GM11168 (cell line): ENCODE measurements around the gene PPM1M.
"Not testable (repeated sequence)": the region's sequence is repeated elsewhere in the genome, so short reads cannot be mapped to it uniquely, and the experiment has no call there.

ENCODE experiments used
- in situ Hi-C: fragments of 300-500 bp; cut with MboI; formaldehyde crosslinking; loops from one replicate; pipeline ENCODE4 v1.12.0; 2022; ENCODE audit warnings: low sequenced_read_pairs; ENCODE audit not compliant: unreplicated experiment

The PPM1M gene

DNA sequence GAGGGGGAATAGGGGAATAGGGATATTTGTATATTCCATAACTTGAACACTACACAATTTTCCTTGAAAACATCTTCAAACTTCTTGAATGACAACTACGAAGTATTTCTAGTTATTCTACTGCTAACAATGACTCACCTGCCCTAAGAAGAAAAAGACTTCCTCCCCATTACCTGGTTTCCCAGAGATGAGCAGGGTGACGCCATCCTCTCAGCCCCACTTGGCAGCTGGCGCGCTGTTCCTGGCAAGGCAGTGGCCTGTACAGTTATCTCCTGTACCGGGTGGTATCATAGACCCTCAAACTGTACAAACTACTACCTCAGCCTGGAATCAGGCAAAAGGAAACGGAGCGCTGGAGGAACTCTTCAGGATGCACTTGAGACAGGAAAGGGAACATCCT is 22.5 kb downstream of the PPM1M start:
- in situ Hi-C loops = no loop called here

DNA sequence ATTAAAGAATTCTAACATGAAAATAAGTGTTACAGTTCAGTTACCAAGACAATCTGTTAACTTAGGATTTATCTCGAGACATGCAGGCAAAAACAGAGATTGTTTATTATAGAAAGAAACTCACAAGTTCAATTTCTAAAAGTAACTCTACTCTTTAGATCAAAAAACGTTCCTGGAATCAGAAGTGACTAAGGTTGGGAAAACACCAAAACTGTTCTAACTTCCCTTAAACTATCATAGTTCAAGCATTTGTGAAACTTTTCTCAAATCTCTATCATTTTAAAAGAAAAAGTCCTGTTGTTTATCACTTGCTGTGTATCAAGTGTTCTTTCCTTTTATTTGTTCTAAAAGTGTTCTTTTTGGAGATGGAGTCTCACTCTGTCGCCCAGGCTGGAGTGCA is 24.2 kb downstream of the PPM1M start:
- in situ Hi-C loops = no loop called here

DNA sequence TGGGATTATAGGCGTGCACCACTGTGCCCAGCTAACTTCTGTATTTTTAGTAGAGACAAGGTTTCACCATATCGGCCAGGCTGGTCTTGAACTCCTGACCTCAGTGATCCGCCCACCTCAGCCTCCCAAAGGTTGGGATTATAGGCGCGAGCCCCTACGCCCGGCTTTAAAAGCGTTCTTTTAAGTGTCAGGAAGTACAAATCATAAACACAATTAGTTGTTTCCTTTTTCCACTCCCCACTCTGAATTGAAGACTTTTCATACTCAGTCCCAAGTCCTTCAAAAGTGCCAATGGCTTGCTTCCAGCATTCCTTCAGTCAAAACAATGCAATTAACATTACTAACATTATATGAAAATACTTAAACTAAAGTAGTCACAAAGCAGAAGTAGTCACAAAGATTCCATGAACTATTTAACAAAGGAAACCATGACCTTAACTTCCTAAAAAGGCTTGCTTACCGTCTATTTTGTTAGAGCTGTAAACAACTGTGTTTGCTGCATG is 24.7 kb downstream of the PPM1M start:
- in situ Hi-C loops = no loop called here

DNA sequence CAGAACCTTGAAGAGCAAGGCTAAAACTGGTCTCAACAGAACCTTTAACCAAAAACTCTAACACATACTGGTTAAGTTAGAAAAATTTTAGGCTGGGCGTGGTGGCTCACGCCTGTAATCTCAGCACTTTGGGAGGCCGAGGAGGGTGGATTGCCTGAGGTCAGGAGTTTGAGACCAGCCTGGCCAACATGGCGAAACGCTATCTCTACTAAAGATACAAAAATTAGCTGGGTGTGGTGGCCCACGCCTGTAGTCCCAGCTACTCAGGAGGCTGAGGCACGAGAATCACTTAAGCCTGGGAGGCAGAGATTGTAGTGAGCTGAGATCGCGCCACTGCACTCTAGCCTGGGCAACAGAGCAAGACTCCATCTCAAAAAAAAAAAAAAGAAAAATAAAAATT is 26.6 kb downstream of the PPM1M start:
- in situ Hi-C loops = not testable (repeated sequence)

DNA sequence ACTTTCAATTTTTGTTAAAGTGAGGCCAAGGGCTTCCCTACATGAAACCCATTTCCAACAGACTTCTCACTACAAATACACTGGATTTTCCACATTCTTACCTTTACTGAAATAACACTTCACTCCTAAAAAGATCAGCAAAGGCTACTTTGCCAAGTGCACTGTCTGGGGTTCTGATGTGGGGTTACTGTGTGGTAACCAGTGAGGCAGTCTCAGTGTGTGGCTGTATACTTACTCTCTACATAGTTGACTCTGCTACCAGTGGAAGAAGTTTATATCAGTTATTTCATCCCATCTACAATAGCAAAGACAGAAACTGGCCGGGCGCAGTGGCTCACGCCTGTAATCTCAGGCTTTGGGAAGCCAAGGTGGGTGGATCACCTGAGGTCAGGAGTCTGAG is 27.3 kb downstream of the PPM1M start:
- in situ Hi-C loops = no loop called here

DNA sequence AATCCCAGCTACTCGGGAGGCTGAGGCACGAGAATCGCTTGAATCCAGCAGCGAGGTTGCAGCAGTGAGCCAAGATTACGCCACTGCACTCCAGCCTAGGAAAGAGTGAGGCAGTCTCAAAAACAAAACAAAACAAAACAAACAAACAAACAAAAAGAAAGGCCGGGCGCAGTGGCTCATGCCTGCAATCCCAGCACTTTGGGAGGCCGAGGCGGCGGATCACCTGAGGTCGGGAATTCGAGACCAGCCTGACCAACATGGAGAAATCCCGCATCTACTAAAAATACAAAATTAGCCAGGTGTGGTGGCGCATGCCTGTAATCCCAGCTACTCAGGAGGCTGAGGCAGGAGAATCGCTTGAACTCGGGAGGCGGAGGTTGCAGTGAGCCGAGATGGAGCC is 29.2 kb downstream of the PPM1M start:
- in situ Hi-C loops = not testable (repeated sequence)

DNA sequence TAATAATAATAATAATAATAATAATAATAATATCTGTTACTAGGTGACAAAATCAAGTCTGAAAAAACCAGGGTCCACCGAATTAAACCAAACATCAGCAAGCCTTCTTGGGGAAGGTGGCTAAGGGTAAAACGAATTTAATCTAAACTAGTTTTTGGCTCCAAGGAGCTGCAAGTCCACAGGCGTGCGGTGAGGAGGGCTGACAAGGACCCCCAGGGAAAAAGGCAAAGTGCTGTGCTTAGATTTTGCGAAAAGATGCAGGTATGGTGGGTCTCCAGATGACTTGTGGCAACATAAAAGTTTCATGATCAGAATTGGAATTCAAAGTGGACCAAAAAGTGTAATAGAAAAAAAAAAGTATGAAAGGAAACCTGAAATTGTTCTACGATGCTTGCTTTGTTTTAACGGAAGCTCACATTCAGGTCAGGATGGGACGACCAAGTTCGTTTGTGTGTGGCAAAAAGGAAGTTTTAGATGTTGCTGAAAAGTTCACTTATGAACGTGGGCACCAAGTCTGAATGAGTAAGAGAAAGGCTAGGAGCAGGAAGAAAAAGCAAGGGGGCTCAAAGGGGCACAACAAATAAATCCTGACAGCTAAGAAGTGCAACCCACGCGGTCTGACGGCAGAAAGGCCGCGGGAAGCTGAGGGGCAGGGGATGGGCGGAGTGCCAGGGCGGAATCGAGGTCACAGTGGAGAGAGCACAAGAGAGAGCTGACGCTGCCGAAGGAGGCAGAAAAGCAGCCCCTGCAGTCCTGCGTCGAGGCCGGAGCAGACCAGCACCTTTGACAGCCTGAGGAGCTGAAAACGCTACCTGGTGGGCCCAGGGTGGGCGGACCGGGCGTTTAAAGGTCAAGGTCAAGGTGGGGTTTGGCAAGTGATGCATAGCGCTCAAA is 31.8 kb downstream of the PPM1M start:
- in situ Hi-C loops = no loop called here

DNA sequence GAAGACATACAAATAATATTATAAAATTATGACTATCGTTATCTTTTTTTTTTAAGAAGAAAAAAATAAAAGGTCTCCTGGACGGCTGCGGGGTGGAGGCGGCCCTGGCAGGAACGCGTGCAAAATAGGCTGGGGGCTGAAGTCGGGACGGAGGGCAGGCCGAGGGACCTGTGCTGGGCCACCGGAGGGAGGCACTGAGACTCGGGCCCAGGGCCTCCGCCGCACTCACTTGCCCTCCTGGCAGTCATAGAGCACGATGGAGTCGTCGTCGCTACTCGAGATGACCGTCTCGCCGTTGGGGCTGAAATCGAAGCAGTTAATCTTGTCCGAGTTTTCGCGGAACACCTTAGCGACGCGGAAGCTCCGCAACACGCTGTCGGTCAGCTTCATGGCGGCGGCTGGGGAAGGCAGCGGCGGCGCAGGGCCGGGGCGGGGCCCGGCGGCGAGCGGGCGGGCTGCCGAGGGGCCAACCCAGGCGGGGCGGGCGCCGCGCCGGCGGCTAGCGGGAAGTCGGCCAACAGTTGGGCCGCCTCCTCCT is 32.5 kb downstream of the PPM1M start:
- in situ Hi-C loops = no loop called here

DNA sequence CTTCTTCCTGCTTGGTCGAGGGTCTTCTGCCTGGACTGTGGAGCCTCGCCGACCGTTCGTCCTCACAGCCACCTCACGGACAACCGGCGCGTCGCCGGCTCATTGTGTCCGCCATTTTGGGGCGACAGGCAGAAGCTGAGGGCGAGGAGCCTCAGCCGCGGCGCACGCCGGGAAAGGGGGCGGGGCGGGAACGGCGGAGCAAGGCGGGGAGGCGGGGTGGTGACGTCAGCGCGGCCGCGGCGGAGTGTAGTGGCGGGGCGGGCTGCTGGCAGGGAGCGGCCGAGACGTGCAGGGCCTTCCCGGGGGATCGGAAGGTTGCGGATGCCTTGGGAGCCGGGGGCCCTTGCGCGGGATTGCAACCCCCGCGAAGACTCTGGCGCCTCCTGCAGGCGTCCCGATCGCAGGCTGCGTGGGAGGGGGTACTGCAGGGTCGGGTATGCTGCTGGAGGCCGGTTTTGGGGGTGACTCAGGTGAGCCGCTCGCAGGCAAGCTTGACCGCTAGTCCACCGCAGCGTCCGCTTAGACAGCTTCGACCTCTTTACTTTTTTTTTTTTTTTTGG is 33.0 kb downstream of the PPM1M start, which contains the start of gene WDR82:
TSS of gene WDR82 (minus strand) at position 140 of the 560 bp plus-strand sequence. CDS start 288 bp downstream, outside the sequence.
- in situ Hi-C loops = no loop called here

DNA sequence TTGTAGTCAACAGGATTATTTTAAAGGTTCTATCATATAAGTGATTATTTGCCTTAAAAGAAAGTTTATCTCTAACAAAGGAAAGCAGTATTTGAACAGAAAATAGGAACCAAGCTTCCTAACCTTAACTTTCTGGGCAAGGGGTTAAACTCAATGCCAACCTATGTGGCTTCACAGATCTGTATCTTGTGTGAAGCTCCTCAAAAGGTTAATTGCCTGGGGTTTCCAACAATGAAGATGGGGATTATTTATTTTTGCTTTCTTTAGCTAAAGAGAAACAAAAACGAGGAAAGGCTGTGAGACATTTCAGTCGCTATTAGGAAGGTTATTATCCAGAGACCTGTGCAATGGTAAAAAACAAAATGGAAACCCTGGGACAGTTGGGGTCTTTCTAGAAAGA is 34.0 kb downstream of the PPM1M start:
- in situ Hi-C loops = no loop called here

DNA sequence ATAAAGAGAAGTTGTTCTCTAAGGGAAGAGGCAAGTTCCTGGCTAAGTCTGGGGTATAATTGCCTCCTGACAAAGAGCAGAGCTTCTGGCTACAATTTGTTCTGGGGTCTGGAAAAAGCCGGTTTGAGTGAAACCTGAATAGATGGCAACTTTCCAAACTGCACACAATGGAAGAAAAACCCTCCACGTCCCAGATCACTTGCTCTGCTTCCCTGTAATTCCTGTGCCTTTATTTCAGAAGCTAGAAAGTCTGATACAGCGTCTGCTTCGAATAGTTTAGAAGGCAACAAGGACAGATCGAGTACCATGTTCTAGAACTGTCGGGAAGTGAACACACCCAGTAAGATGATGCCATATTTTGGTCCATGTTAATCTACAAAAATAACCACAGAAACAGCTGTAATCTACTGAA is 34.5 kb downstream of the PPM1M start:
- in situ Hi-C loops = no loop called here

DNA sequence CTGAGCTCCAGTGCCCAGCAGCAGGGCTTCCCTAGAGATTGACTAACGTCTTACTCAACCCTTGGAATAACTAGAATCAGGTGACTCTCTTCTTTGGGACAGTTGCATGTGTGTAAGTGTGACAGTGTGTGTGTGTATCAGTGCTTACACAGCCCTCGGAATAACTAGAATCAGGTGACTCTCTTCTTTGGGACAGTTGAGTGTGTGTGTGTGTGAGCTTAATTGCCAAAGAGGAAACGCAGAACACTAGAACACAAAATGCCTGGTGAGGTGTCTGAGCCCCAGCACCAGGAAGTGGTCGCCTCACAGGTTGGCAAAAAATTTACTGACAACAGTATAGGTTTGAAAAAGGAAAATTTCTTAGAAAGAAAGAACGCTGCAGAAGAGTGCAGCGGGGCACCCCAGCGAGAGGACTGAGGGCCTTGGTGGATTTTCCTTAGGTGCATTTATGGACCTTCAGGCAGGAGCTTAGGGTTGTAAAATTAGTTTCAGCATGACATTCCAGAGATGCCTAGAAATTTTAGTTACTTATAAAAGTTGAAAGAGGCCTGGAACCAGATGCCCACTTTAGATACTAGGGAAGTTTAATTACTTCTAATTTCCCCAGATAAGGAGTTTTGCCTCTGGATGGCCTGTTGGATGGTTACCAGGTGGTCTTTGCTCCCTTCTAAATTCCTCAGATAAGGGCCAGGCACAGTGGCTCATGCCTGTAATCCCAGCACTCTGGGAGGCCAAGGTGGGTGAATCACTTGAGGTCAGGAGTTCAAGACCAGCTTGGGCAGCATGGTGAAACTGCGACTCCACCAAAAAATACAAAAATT is 36.6 kb downstream of the PPM1M start:
- in situ Hi-C loops = no loop called here

DNA sequence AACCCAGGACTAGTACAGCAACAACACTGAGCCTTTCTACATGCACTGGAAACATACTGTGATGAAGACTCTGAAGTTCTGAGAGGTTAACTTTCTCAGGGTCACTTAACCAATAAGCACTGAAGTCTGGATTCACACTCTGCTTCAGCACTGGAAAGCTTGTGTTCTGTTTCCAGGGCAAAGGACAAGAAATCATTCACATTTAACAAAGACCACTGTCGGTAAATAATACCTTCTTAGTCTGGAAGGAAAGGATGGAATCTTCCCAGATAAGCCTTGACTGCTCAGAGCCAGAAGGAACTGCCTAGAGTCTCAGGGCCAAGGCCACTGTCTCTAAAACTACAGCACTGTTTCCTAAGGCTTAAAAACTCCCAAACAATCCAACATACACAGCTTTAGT is 37.7 kb downstream of the PPM1M start:
- in situ Hi-C loops = no loop called here

DNA sequence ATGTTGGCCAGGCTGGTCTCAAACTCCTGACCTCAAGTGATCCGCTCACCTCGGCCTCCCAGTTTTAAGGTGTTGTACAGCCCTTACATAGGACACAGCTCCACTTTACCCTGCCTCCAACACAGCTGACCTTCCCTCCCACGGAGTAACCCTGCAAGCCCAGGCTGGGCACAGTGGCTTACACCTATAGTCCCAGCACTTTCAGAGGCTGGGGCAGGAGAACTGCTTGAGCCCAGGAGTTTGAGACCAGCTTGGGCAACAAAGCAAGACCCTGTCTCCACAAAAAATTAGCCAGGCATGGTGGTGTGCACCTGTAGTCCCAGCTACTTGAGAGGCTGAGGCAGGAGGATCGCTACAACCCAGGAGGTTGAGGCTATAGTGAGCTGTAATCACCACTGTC is 38.5 kb downstream of the PPM1M start:
- in situ Hi-C loops = not testable (repeated sequence)

DNA sequence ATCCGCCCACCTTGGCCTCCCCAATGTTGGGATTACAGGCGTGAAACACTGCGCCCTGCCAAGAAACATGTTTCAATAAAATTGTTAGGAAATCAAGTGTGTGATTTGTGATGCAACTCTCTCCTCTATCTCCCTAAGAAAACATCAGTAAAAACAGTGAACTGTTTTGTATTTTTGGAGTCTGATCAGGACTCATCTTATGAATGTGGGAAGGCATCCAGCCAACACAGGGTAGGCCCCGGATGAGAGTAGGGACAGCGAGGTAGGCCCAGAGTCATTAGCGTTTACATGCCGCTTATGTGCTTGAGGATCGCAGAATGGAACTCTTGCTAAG is 41.2 kb downstream of the PPM1M start:
- in situ Hi-C loops = no loop called here

DNA sequence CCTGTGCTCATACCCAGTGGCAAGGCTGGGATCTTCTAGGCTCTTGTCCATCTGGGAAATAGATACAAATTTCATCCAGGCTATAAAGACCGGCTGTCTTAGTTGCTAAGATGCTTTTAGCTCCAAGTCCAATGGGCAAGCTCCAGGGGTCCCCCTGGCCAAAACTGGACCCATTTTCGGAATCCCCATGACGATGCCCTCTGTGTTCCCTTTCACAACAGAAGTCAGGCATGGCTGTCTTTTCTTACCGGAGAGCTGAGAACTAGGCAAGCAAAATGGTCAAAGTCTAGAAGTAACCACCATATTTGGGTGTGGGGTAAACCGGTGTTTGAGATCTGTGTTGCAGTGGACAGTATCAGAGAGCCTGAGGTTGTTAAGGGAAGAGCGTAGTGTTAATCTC is 43.1 kb downstream of the PPM1M start:
- in situ Hi-C loops = no loop called here

DNA sequence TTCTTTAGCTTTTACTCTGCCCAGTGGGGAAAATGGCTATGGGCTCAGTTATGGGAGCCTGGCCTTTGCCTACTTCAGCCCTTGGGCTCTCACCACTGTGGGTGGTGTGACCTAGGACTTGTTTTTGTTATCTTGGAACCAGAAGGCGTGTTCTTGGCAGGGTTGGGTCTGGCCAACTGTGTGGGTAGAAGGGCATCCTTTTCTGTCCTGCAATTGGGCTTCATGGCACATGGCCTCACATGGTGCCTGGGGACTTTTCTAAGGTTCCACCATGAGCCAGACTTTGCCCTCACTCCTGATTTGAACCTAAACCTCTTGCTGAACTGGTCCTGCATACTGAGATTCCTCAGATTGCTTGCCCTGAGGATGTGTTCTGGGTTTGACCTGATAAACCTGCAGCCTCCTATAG is 43.8 kb downstream of the PPM1M start:
- in situ Hi-C loops = no loop called here

DNA sequence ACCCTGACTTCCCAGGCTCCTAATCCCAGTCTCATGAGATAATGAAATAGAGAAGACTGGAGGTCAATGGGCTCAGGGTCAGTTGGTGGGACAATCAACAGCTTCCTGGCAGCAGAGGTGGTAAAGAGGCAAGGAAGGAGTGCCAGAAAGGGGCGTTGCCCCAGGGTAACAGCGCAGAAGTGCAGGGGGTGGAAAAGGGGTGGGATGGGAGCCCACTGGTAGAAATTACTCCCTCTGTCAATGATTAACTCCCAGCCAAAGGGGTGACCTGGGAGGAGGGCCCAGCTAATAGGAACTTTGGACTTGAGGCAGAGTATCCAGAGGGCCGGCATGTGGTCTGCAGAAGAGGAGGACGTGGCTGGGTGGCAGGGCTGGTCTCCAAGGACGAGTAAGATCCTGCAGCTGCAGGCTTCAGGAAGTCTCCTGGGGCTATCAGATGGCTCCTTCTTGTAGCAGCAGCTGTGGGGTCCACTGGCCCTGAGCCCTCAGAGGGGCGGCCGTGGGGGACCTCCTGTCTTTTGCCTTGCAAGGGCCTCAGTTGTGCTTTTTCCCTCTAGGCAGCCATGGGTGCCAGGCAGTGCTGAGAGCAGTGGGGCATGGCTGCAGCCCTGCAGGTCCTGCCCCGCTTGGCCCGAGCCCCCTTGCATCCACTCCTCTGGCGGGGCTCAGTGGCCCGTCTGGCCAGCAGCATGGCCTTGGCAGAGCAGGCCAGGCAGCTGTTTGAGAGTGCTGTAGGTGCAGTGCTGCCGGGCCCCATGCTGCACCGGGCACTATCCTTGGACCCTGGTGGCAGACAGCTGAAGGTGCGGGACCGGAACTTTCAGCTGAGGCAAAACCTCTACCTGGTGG is 44.4 kb downstream of the PPM1M start:
- in situ Hi-C loops = loop anchor here (10.0 kb wide), 1 partner anchor 55 kb away; no protein-coding TSS in a partner anchor

DNA sequence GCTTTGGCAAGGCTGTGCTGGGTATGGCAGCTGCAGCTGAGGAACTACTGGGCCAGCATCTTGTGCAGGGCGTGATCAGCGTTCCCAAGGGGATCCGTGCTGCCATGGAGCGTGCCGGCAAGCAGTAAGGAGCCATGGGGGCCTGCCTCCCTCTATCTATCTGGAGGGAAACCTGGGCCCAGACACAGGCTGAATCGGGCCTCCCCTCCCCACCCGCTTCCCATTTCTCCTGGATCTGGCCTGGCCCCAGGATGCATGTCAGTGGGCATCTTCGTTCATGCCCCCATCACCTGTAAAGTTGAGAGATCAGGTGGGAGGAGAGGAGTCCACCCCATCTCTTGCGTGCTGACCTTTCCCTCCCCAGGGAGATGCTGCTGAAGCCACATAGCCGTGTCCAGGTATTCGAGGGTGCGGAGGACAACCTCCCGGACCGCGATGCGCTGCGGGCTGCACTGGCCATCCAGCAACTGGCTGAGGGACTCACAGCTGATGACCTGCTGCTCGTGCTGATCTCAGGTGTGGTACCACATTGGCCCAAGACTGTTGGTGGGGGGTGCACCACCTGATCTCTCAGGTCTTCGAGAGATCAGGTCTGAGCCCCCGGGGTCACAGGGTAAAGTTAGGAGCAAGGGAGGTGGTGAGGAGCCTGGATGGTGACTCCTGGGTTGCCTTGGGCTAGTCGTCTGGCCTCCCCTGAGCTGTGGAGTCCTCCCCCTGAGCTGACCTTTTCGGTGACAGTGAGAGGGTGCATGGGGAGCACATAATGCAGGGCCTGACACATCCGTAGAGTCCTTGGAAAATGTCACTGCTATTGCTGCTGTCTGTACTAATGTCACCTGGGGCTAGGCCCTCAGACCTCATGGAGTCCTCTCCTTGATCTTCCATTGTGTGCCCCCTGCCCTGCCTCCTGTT is 45.3 kb downstream of the PPM1M start:
- in situ Hi-C loops = loop anchor here (10.0 kb wide), 1 partner anchor 54 kb away; no protein-coding TSS in a partner anchor
